HG03342 (cell line): Measurements from ENCODE around the gene ZNF213.

Source experiments
- ATAC-seq: cut with Tn5 transposase; IDR thresholded peaks from one replicate; pipeline ENCODE4 v1.9.1; 2021; ENCODE audit warnings: mild to moderate bottlenecking, moderate library complexity; ENCODE audit not compliant: unreplicated experiment

Gene ZNF213

GRCh38 chr16:3101018-3101840, 33.6 kb upstream of the ZNF213 start:
- ATAC-seq = no peak

- no peak for ATAC-seq
Measured at GRCh38 chr16:3101841-3102470, 32.9 kb upstream of the ZNF213 start.

GRCh38 chr16:3106205-3106928, 28.5 kb upstream of the ZNF213 start:
- peak; percentile 71 for ATAC-seq

- ATAC-seq = no peak
Measured at GRCh38 chr16:3112058-3112880, 22.6 kb upstream of the ZNF213 start, which contains the start of gene ZNF205. Gene ZNF205, plus strand, starts transcription at chr16:3112586. Its CDS starts 845 bp downstream, at chr16:3113431.

GRCh38 chr16:3112881-3113574, 21.8 kb upstream of the ZNF213 start:
- no peak for ATAC-seq

GRCh38 chr16:3113765-3114479, 20.9 kb upstream of the ZNF213 start:
- ATAC-seq = no peak

- no peak for ATAC-seq
Measured at GRCh38 chr16:3115003-3115402, 19.8 kb upstream of the ZNF213 start.

- ATAC-seq = no peak
Measured at GRCh38 chr16:3115561-3115960, 19.3 kb upstream of the ZNF213 start.

- ATAC-seq = no peak
Measured at GRCh38 chr16:3118204-3118790, 16.5 kb upstream of the ZNF213 start.

- ATAC-seq = no peak
Measured at GRCh38 chr16:3118846-3119245, 16.0 kb upstream of the ZNF213 start.

- no peak for ATAC-seq
Measured at GRCh38 chr16:3119286-3119685, 15.5 kb upstream of the ZNF213 start.

GRCh38 chr16:3119701-3120408, 15.0 kb upstream of the ZNF213 start:
- no peak for ATAC-seq

GRCh38 chr16:3120435-3120834, 14.4 kb upstream of the ZNF213 start:
- no peak for ATAC-seq

GRCh38 chr16:3121851-3122467, 12.9 kb upstream of the ZNF213 start:
- ATAC-seq = no peak

- ATAC-seq = no peak
Measured at GRCh38 chr16:3122926-3123570, 11.8 kb upstream of the ZNF213 start.

GRCh38 chr16:3123986-3124886, 10.6 kb upstream of the ZNF213 start:
- ATAC-seq = peak; percentile 79

GRCh38 chr16:3127745-3128144, 7.1 kb upstream of the ZNF213 start:
- no peak for ATAC-seq
